Measurements from ENCODE around the gene TFAP2E. TPM values are rescaled to one million over a fixed set of nuclear protein-coding genes. Genes with fewer than 3 reads are reported as not detected.

TFAP2E gene
- total and polyA plus RNA-seq, 5 donors, result 0.17 to 0.34 (median 0.29) TPM

DNA sequence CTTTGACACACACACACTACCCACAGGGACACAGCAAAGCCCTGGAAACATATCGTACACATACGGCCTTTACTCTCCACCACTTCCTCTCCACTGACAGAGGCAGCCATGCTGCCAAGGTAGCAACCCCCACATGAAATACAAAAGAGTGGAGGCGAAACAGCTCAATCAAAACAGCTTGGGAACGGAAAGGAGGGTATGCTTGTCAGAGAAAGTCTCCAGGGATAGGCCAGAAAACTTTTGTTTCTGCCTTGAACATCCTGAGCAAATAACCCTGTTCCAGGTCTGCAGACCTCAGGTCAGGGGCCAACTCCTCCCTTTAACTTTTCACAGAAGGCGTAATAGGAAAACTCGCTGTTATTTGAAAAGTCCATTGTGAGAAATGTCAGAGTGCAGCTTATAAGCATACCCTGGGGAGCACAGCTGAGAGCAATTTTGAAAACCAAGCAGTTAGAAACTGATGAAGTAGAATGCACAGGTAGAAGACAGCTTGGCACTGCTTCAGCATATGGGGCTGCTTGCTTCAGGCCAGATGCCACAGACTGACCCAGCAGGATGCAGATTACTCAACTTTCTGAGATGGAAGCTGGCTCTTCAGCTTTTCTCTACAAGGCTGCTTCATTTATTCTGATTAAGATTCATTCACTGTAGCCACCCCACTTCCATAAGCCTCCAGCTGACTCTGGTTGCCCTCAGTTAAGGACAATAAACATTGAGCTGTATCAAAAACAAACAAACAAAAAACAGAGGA is 33.9 kb upstream of the TFAP2E start:
- Histone ChIP-seq H3K27me3 (ENCODE audit: control insufficient read depth, insufficient read depth) (no peaks in the 10 kb centered on the region), H3K9me3 (ENCODE audit: control insufficient read depth, low read length) (no peaks in the 10 kb centered on the region), H3K27ac (ENCODE audit: low read length) (peak overlapping the region; percentile 98), H3K4me3 (ENCODE audit: low read length) (no peak overlapping the region), H3K4me1 (ENCODE audit: control insufficient read depth, insufficient read depth, low read length) (peaks cover 9% of the 10 kb centered on the region)
- intact Hi-C loops (cut with DNase I), result no loop called here
- peak; percentile 62 to 85 for ATAC-seq
- peak in 1 of 3 donors; percentile 35 for DNase-seq
- WGBS, result 36% methylated on average over 6 of the region's 6 CpGs

DNA sequence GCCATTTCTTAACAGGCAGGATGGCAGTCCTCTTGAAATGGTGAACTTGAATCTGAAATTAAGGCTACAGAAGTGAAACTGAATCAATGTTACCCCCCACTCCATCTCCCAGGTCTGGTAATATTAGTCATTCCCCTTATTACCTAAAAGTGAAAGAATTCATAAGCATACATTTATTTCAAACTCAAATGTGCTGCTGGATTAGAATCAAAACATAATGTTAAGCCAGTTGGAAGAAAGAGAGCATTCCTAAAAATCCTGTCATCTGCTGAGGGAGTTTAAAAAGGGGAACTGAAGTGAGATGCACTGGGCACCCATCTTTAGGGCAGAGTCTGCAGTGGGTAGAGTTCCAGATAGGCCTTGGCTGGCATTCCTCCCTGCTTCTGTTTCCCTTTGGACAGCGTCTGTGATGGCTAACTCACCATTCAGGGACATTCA is 33.3 kb upstream of the TFAP2E start:
- DNase-seq, result no peak
- peak; percentile 37 to 60 for ATAC-seq
- Histone ChIP-seq H3K27me3 (ENCODE audit: control insufficient read depth, insufficient read depth) (no peaks in the 10 kb centered on the region), H3K27ac (ENCODE audit: low read length) (no peak overlapping the region), H3K4me3 (ENCODE audit: low read length) (no peak overlapping the region), H3K9me3 (ENCODE audit: control insufficient read depth, low read length) (no peaks in the 10 kb centered on the region), H3K4me1 (ENCODE audit: control insufficient read depth, insufficient read depth, low read length) (peaks cover 9% of the 10 kb centered on the region)
- WGBS, result 18% methylated on average over 1 of the region's 1 CpG
- intact Hi-C loops (cut with DNase I), result loop anchor here in 1 of 4 donors (5.0 kb wide), 1 partner anchor 88 kb away; no protein-coding TSS in a partner anchor

DNA sequence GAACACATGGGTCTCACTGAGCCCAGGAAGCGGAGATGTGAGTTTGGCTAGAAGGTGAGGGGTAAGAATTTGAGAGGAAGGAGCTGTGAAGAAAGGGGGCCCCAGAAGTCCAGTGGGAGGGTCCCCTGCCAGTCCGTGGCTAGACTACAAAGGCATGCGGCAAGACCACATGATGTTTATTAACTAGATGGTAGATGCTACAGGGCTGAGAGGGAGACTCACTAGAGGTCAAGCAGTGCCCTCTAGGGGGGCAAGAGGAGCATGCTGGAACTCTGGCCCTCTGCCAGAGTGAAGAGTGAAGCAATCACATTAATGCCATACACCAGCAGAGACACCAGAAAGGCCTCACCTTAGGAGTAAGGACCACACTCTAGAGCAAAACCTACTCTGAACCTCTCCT is 28.1 kb upstream of the TFAP2E start:
- intact Hi-C loops (cut with DNase I), result loop anchor here in 1 of 4 donors (5.0 kb wide), 1 partner anchor 93 kb away; no protein-coding TSS in a partner anchor
- Histone ChIP-seq H3K27ac (ENCODE audit: low read length) (no peak overlapping the region), H3K27me3 (ENCODE audit: control insufficient read depth, insufficient read depth) (no peaks in the 10 kb centered on the region), H3K4me1 (ENCODE audit: control insufficient read depth, insufficient read depth, low read length) (peaks cover 2% of the 10 kb centered on the region), H3K4me3 (ENCODE audit: low read length) (no peak overlapping the region), H3K9me3 (ENCODE audit: control insufficient read depth, low read length) (no peaks in the 10 kb centered on the region)
- 64% methylated on average over 3 of the region's 3 CpGs for WGBS
- DNase-seq (peak; percentile 46 to 68 (median 59)), ATAC-seq (peak; percentile 67 to 70)

DNA sequence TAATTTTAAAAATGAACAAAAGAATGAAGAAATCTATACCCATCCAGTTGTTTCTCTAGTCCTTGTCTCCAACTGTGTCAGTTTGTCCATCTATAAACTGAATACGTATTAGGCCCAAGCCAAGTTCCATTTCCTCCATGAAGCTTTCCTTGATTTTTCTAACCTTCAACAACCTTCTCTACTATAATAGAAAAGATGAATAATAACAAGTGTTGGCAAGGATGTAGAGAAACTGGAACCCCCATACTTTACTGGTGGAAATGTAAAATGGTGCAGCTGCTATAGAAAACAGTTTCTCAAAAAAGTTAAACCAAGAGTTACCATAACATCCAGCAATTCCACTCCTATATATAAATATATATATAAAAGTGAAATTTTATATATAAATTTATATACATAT is 26.5 kb upstream of the TFAP2E start:
- H3K4me3 ChIP-seq (ENCODE audit: low read length), result no peak overlapping the region
- ATAC-seq (no peak), DNase-seq (no peak)
- no peak overlapping the region for H3K27ac ChIP-seq (ENCODE audit: low read length)
- H3K9me3 ChIP-seq (ENCODE audit: control insufficient read depth, low read length), result no peaks in the 10 kb centered on the region
- intact Hi-C loops (cut with DNase I), result no loop called here
- H3K4me1 ChIP-seq (ENCODE audit: control insufficient read depth, insufficient read depth, low read length), result no peaks in the 10 kb centered on the region
- H3K27me3 ChIP-seq (ENCODE audit: control insufficient read depth, insufficient read depth), result no peaks in the 10 kb centered on the region
- 97% methylated on average over 1 of the region's 1 CpG for WGBS

- Histone ChIP-seq H3K27me3 (ENCODE audit: control insufficient read depth, insufficient read depth) (no peaks in the 10 kb centered on the region), H3K9me3 (ENCODE audit: control insufficient read depth, low read length) (no peaks in the 10 kb centered on the region), H3K27ac (ENCODE audit: low read length) (no peak overlapping the region), H3K4me1 (ENCODE audit: control insufficient read depth, insufficient read depth, low read length) (no peaks in the 10 kb centered on the region), H3K4me3 (ENCODE audit: low read length) (no peak overlapping the region)
- 58% methylated on average over 2 of the region's 2 CpGs for WGBS
- intact Hi-C loops (cut with DNase I), result no loop called here
- ATAC-seq, result no peak
- DNase-seq, result no peak
These were observed 19.3 kb upstream of the TFAP2E start for GRCh38 chr1:35553851-35554250.

GRCh38 chr1:35554266-35555211 is 18.6 kb upstream of the TFAP2E start:
- no peaks in the 10 kb centered on the region for H3K9me3 ChIP-seq (ENCODE audit: control insufficient read depth, low read length)
- no peak overlapping the region for H3K4me3 ChIP-seq (ENCODE audit: low read length)
- H3K27ac ChIP-seq (ENCODE audit: low read length), result no peak overlapping the region
- intact Hi-C loops (cut with DNase I), result no loop called here
- no peaks in the 10 kb centered on the region for H3K27me3 ChIP-seq (ENCODE audit: control insufficient read depth, insufficient read depth)
- DNase-seq (no peak), ATAC-seq (no peak)
- no peaks in the 10 kb centered on the region for H3K4me1 ChIP-seq (ENCODE audit: control insufficient read depth, insufficient read depth, low read length)
- 41% methylated on average over 7 of the region's 7 CpGs for WGBS

DNA sequence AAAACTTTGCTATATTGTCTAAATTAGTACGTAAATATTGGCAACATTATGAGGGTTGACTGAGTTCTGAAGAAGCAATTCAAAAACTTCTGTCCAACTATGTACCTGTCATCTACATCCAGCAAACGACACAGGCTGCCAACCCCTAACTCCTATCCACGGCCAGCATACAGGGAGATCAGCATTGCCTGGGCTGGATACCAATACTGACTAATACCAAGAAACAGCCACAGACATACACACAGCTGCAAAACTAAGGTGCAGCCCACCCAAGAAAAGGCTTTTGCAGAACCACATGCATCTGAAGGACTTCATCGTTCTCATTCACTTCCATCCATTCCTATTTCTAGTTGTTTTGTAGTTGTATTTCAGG is 17.9 kb upstream of the TFAP2E start:
- no peak overlapping the region for H3K4me3 ChIP-seq (ENCODE audit: low read length)
- ATAC-seq (no peak), DNase-seq (no peak)
- H3K27ac ChIP-seq (ENCODE audit: low read length), result no peak overlapping the region
- H3K27me3 ChIP-seq (ENCODE audit: control insufficient read depth, insufficient read depth), result no peaks in the 10 kb centered on the region
- H3K4me1 ChIP-seq (ENCODE audit: control insufficient read depth, insufficient read depth, low read length), result no peaks in the 10 kb centered on the region
- WGBS, result 70% methylated on average over 4 of the region's 4 CpGs
- no peaks in the 10 kb centered on the region for H3K9me3 ChIP-seq (ENCODE audit: control insufficient read depth, low read length)
- intact Hi-C loops (cut with DNase I), result no loop called here

DNA sequence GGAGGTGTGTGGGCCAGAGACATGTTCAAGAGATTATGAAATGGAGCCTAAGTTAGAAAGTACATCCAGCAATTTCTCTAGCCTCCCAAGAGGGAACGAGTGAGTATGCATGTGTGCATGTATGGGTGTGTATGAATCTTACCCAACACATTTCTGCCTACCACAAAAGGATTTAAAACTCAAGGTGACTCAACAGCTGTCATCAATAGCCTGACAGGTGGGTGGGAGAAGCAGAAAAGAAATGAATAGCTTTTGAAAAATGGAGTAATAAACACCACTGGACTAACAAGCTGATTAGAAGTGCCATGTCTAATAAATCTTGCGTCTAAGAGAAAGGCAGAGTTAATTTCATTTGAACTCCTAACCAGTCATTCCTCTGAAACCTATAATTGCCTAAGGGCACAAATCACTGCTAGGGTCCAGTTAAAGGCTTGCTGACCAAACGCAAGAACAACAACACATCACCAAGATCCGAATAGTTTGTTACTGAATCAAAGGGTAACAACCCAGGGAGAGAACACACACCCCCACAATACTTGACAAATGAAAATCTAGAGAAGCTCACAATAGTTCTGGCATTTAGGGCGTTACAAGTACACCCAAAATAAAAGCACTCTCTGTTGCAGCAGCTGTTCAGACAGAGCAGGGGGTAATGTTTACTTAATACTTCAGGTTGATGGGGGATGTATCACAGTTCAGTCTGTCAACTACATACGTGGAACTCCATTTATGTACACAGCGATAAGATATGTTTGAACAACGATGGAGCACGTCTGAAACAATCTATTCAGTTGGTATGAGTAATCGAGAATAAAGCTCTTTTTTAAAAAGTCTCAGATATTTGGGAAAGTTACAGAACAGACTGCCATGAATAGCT is 17.3 kb upstream of the TFAP2E start:
- no peaks in the 10 kb centered on the region for H3K27me3 ChIP-seq (ENCODE audit: control insufficient read depth, insufficient read depth)
- H3K27ac ChIP-seq (ENCODE audit: low read length), result no peak overlapping the region
- WGBS, result 57% methylated on average over 10 of the region's 10 CpGs
- ATAC-seq (no peak), DNase-seq (no peak)
- intact Hi-C loops (cut with DNase I), result no loop called here
- peak overlapping the region; percentile 56 for H3K4me3 ChIP-seq (ENCODE audit: low read length)
- no peaks in the 10 kb centered on the region for H3K9me3 ChIP-seq (ENCODE audit: control insufficient read depth, low read length)
- H3K4me1 ChIP-seq (ENCODE audit: control insufficient read depth, insufficient read depth, low read length), result no peaks in the 10 kb centered on the region

GRCh38 chr1:35556484-35557117 is 16.5 kb upstream of the TFAP2E start:
- Histone ChIP-seq H3K4me1 (ENCODE audit: control insufficient read depth, insufficient read depth, low read length) (no peaks in the 10 kb centered on the region), H3K27me3 (ENCODE audit: control insufficient read depth, insufficient read depth) (no peaks in the 10 kb centered on the region), H3K27ac (ENCODE audit: low read length) (peak overlapping the region; percentile 84), H3K9me3 (ENCODE audit: control insufficient read depth, low read length) (no peaks in the 10 kb centered on the region), H3K4me3 (ENCODE audit: low read length) (peak overlapping the region; percentile 56)
- no peak for DNase-seq
- no peak for ATAC-seq
- WGBS, result 1% methylated on average over 17 of the region's 17 CpGs
- intact Hi-C loops (cut with DNase I), result no loop called here

- peak within 1 kb of the TSS; percentile 56 for H3K4me3 ChIP-seq (ENCODE audit: low read length)
- WGBS, result under 1% methylated on average over 39 of the region's 39 CpGs
- peak; percentile 93 to 94 for ATAC-seq
- H3K27ac ChIP-seq (ENCODE audit: low read length), result peak within 1 kb of the TSS; percentile 84
- peak; percentile 90 to 95 (median 95) for DNase-seq
- intact Hi-C loops (cut with DNase I), result no loop called here
- no peaks in the 10 kb centered on the region for H3K9me3 ChIP-seq (ENCODE audit: control insufficient read depth, low read length)
- no peaks in the 10 kb centered on the region for H3K4me1 ChIP-seq (ENCODE audit: control insufficient read depth, insufficient read depth, low read length)
- no peaks in the 10 kb centered on the region for H3K27me3 ChIP-seq (ENCODE audit: control insufficient read depth, insufficient read depth)
These were observed 15.9 kb upstream of the TFAP2E start, which contains the start of gene KIAA0319L for GRCh38 chr1:35557118-35557610. TSS of gene KIAA0319L (minus strand) at chr1:35557403. CDS start at chr1:35554491, 2,912 bp downstream.
